Gastrocnemius medialis (tissue), 4 donors: ENCODE data around the gene CAPNS2.

ENCODE experiments used
- CTCF ChIP-seq, 5 experiments: fragments of 450-650 bp in 3 of 5; fragments of 200-600 bp in 2 of 5; sonication (generic) in 2 of 5; IDR thresholded peaks in 4 of 5; conservative IDR thresholded peaks in 1 of 5; 1 replicate in 4 of 5; 2 replicates in 1 of 5; pipeline ENCODE4 v1.5.1; 2016 to 2019; ENCODE audit warnings: antibody characterized with exemption in 5 of 5, mild to moderate bottlenecking in 3 of 5, moderate library complexity in 3 of 5
- POLR2A ChIP-seq, 2 donors: fragments of 450-650 bp; IDR thresholded peaks; one replicate each; pipeline ENCODE4 v1.6.1; 2017; ENCODE audit warnings: antibody characterized with exemption in 2 of 2, mild to moderate bottlenecking in 2 of 2, moderate library complexity in 2 of 2

- TF ChIP-seq POLR2A (IDR thresholded peaks at IDR 0.05), result no peak
- no peak for TF ChIP-seq CTCF (IDR thresholded peaks at IDR 0.05 in 4 of 5, conservative IDR thresholded peaks at IDR 0.05 in 1 of 5)
Measured at GRCh38 chr16:55592306-55592705, 25.8 kb downstream of the CAPNS2 start.
